ENCODE results near the gene RPE65.
A peak's percentile ranks its signal among the peaks of the same experiment; 100 is the strongest.
"Not testable (repeated sequence)": the region's sequence is repeated elsewhere in the genome, so short reads cannot be mapped to it uniquely, and the experiment has no call there.

Gene RPE65

GRCh38 chr1:68449901-68450300 lies at the start of gene RPE65:
Gene RPE65 (minus strand): TSS chr1:68449954. CDS start chr1:68449905, 49 bp downstream.
- DNase-seq (ENCODE audit: low spot score), result no peak

- DNase-seq (ENCODE audit: low spot score), result no peak
These were observed 47.6 kb upstream of the RPE65 start for GRCh38 chr1:68497358-68497698.

- DNase-seq (ENCODE audit: low spot score), result peak; percentile 94
These were observed 47.1 kb upstream of the RPE65 start, which contains the start of gene DEPDC1 for GRCh38 chr1:68496680-68497357. Gene DEPDC1 (minus strand): TSS chr1:68497082. CDS start chr1:68496999, 83 bp downstream.

GRCh38 chr1:68495968-68496679 lies 46.4 kb upstream of the RPE65 start:
- peak; percentile 53 for DNase-seq (ENCODE audit: low spot score)

GRCh38 chr1:68495532-68495931 lies 45.8 kb upstream of the RPE65 start:
- peak; percentile 45 for DNase-seq (ENCODE audit: low spot score)

GRCh38 chr1:68493193-68493592 lies 43.4 kb upstream of the RPE65 start:
- no peak for DNase-seq (ENCODE audit: low spot score)

- DNase-seq (ENCODE audit: low spot score), result not testable (repeated sequence)
These were observed 42.5 kb upstream of the RPE65 start for GRCh38 chr1:68492255-68492654.

GRCh38 chr1:68490046-68490651 lies 40.4 kb upstream of the RPE65 start:
- no peak for DNase-seq (ENCODE audit: low spot score)

- no peak for DNase-seq (ENCODE audit: low spot score)
These were observed 35.8 kb upstream of the RPE65 start for GRCh38 chr1:68485431-68486022.

- DNase-seq (ENCODE audit: low spot score), result no peak
These were observed 34.9 kb upstream of the RPE65 start for GRCh38 chr1:68484618-68485017.

- peak; percentile 22 for DNase-seq (ENCODE audit: low spot score)
These were observed 31.3 kb upstream of the RPE65 start for GRCh38 chr1:68481041-68481440.

- DNase-seq (ENCODE audit: low spot score), result no peak
These were observed 29.7 kb upstream of the RPE65 start for GRCh38 chr1:68479501-68479900.

- DNase-seq (ENCODE audit: low spot score), result no peak
These were observed 28.9 kb upstream of the RPE65 start for GRCh38 chr1:68478662-68479061.

- not testable (repeated sequence) for DNase-seq (ENCODE audit: low spot score)
These were observed 26.9 kb upstream of the RPE65 start for GRCh38 chr1:68476626-68477025.

GRCh38 chr1:68473060-68473459 lies 23.3 kb upstream of the RPE65 start:
- no peak for DNase-seq (ENCODE audit: low spot score)

- peak; percentile 53 for DNase-seq (ENCODE audit: low spot score)
These were observed 20.7 kb upstream of the RPE65 start for GRCh38 chr1:68470388-68470970.

- no peak for DNase-seq (ENCODE audit: low spot score)
These were observed 15.1 kb upstream of the RPE65 start for GRCh38 chr1:68464891-68465290.

- DNase-seq (ENCODE audit: low spot score), result no peak
These were observed 11.2 kb upstream of the RPE65 start for GRCh38 chr1:68460935-68461334.

- DNase-seq (ENCODE audit: low spot score), result peak; percentile 19
These were observed 10.0 kb upstream of the RPE65 start for GRCh38 chr1:68459796-68460195.

- no peak for DNase-seq (ENCODE audit: low spot score)
These were observed 9.3 kb upstream of the RPE65 start for GRCh38 chr1:68459091-68459490.

- no peak for DNase-seq (ENCODE audit: low spot score)
These were observed 6.4 kb upstream of the RPE65 start for GRCh38 chr1:68456202-68456601.

- DNase-seq (ENCODE audit: low spot score), result no peak
These were observed 4.8 kb upstream of the RPE65 start for GRCh38 chr1:68454534-68454933.
